ENCODE results near the gene MEOX1.
A peak's percentile ranks its signal among the peaks of the same experiment; 100 is the strongest.

The MEOX1 gene

GRCh38 chr17:43645765-43646481 is 15.8 kb downstream of the MEOX1 start:
- peak; percentile 42 for DNase-seq (ENCODE audit: low read depth)
- peak overlapping the region; percentile 23 for H3K4me3 ChIP-seq (ENCODE audit: low read depth, low read length)

GRCh38 chr17:43645450-43645764 is 16.3 kb downstream of the MEOX1 start:
- H3K4me3 ChIP-seq (ENCODE audit: low read depth, low read length) = no peak overlapping the region
- no peak for TF ChIP-seq CTCF (conservative IDR thresholded peaks at IDR 0.05; ENCODE audit: low read depth, low read length)
- no peak for DNase-seq (ENCODE audit: low read depth)

More at GRCh38 chr17:43645765-43646481, 15.8 kb downstream of the MEOX1 start:
- no peak for TF ChIP-seq CTCF (conservative IDR thresholded peaks at IDR 0.05; ENCODE audit: low read depth, low read length)

GRCh38 chr17:43644081-43644480 is 17.6 kb downstream of the MEOX1 start:
- H3K4me3 ChIP-seq (ENCODE audit: low read depth, low read length) = no peak overlapping the region
- no peak for DNase-seq (ENCODE audit: low read depth)
- no peak for TF ChIP-seq CTCF (conservative IDR thresholded peaks at IDR 0.05; ENCODE audit: low read depth, low read length)

- no peak for DNase-seq (ENCODE audit: low read depth)
- no peak overlapping the region for H3K4me3 ChIP-seq (ENCODE audit: low read depth, low read length)
- no peak for TF ChIP-seq CTCF (conservative IDR thresholded peaks at IDR 0.05; ENCODE audit: low read depth, low read length)
These were observed 20.3 kb downstream of the MEOX1 start for GRCh38 chr17:43641416-43641815.

GRCh38 chr17:43640491-43641252 is 21.1 kb downstream of the MEOX1 start:
- TF ChIP-seq CTCF (conservative IDR thresholded peaks at IDR 0.05; ENCODE audit: low read depth, low read length) = no peak
- H3K4me3 ChIP-seq (ENCODE audit: low read depth, low read length) = no peak overlapping the region
- no peak for DNase-seq (ENCODE audit: low read depth)

GRCh38 chr17:43637563-43638323 is 24.0 kb downstream of the MEOX1 start:
- H3K4me3 ChIP-seq (ENCODE audit: low read depth, low read length) = no peak overlapping the region
- no peak for TF ChIP-seq CTCF (conservative IDR thresholded peaks at IDR 0.05; ENCODE audit: low read depth, low read length)
- DNase-seq (ENCODE audit: low read depth) = no peak
